HepG2 (cell line): ENCODE data around the gene CDC42BPG. TPM values are rescaled to one million over a fixed set of nuclear protein-coding genes. Genes with fewer than 3 reads are reported as not detected.

Experiments used
- AFF4 ChIP-seq: sonication (generic); formaldehyde crosslinking; IDR thresholded peaks from 2 replicates; pipeline ENCODE4 v1.4.0; 2020; ENCODE audit warnings: missing genetic modification reagents
- DNMT1 ChIP-seq: sonication (generic); formaldehyde crosslinking; IDR thresholded peaks from 2 replicates; pipeline ENCODE4 v1.5.1; 2020; ENCODE audit warnings: mild to moderate bottlenecking, missing genetic modification reagents
- HNF4A ChIP-seq: sonication (generic); formaldehyde crosslinking; IDR thresholded peaks from 2 replicates; pipeline ENCODE4 v1.4.0; 2020; ENCODE audit warnings: missing genetic modification reagents
- HNF4G ChIP-seq, 2 experiments: sonication (generic) in 1 of 2; formaldehyde crosslinking in 1 of 2; IDR thresholded peaks; 2 replicates each; pipeline versions ENCODE4 v1.4.0 to v1.6.1; 2011 to 2020; ENCODE audit warnings: borderline replicate concordance in 2 of 2, low read depth in 2 of 2, mild to moderate bottlenecking in 2 of 2, low read length in 1 of 2, missing genetic modification reagents in 1 of 2, moderate library complexity in 1 of 2
- ISX ChIP-seq: sonication (generic); formaldehyde crosslinking; conservative IDR thresholded peaks from 2 replicates; pipeline ENCODE4 v1.5.0; 2020; ENCODE audit warnings: missing genetic modification reagents
- PAX8 ChIP-seq: sonication (generic); formaldehyde crosslinking; IDR thresholded peaks from 2 replicates; pipeline ENCODE4 v1.8.0; 2022; ENCODE audit warnings: mild to moderate bottlenecking, missing genetic modification reagents, borderline replicate concordance
- RFXAP ChIP-seq: sonication (generic); formaldehyde crosslinking; IDR thresholded peaks from 2 replicates; pipeline ENCODE4 v1.4.0; 2020; ENCODE audit warnings: missing genetic modification reagents, borderline replicate concordance
- SKIL ChIP-seq: sonication (generic); formaldehyde crosslinking; IDR thresholded peaks from 2 replicates; pipeline ENCODE4 v1.8.0; 2022; ENCODE audit warnings: missing genetic modification reagents, mild to moderate bottlenecking, moderate library complexity, borderline replicate concordance
- TOPORS ChIP-seq: sonication (generic); formaldehyde crosslinking; IDR thresholded peaks from 2 replicates; pipeline ENCODE4 v1.8.0; 2023; ENCODE audit warnings: mild to moderate bottlenecking, missing genetic modification reagents
- ZMYM4 ChIP-seq: sonication (generic); formaldehyde crosslinking; IDR thresholded peaks from 2 replicates; pipeline ENCODE4 v1.8.1; 2023; ENCODE audit warnings: mild to moderate bottlenecking, missing genetic modification reagents
- ZNF17 ChIP-seq: sonication (generic); formaldehyde crosslinking; IDR thresholded peaks from 2 replicates; pipeline ENCODE4 v1.5.0; 2020; ENCODE audit warnings: mild to moderate bottlenecking, missing genetic modification reagents
- ZNF354B ChIP-seq: sonication (generic); formaldehyde crosslinking; IDR thresholded peaks from 2 replicates; pipeline ENCODE4 v1.8.0; 2022; ENCODE audit warnings: mild to moderate bottlenecking, missing genetic modification reagents
- ZNF577 ChIP-seq: sonication (generic); formaldehyde crosslinking; IDR thresholded peaks from 2 replicates; pipeline ENCODE4 v1.4.0; 2020; ENCODE audit warnings: mild to moderate bottlenecking, low read depth, missing genetic modification reagents, borderline replicate concordance
- ZNF816 ChIP-seq: sonication (generic); formaldehyde crosslinking; IDR thresholded peaks from 2 replicates; pipeline ENCODE4 v1.8.0; 2022; ENCODE audit warnings: missing genetic modification reagents, mild to moderate bottlenecking, borderline replicate concordance
- polyA plus RNA-seq, 8 experiments: library from polyadenylated mRNA; depleted of rRNA in 3 of 8; stranded (reverse) in 7 of 8; unstranded in 1 of 8; fragments of >200 nt; fragmentation: Illumina TruSeq in 4 of 8; extraction: Trizol in 4 of 8; gene quantifications; 2 replicates each; pipeline versions ENCODE4 v1.2.1 to v1.2.3, GENCODE V29; 2011 to 2016; ENCODE audit warnings: low read depth in 4 of 8, missing spikeins in 1 of 8, mixed read lengths in 1 of 8; ENCODE audit not compliant: insufficient read depth in 1 of 8
- total RNA-seq, 5 experiments: library from RNA; depleted of rRNA; stranded (reverse); fragments of >200 nt; fragmentation: Illumina TruSeq; extraction: Trizol; gene quantifications; 2 replicates each; pipeline ENCODE4 v1.2.3, GENCODE V29; 2016; ENCODE audit warnings: low read depth in 1 of 5
- TF ChIP-seq, protein P1 (sequence below): sonication (generic); formaldehyde crosslinking; IDR thresholded peaks from 2 replicates; pipeline ENCODE4 v1.8.1; 2023; ENCODE audit warnings: missing genetic modification reagents, inconsistent platforms, borderline replicate concordance
- TF ChIP-seq, protein P2 (sequence below): sonication (generic); formaldehyde crosslinking; conservative IDR thresholded peaks from 2 replicates; pipeline ENCODE4 v1.4.0; 2020; ENCODE audit warnings: missing genetic modification reagents
- TF ChIP-seq, protein P3 (sequence below): fragments of 450-650 bp; IDR thresholded peaks from 2 replicates; pipeline ENCODE4 v1.6.1; 2017; ENCODE audit warnings: mild to moderate bottlenecking

Gene CDC42BPG
- total and polyA plus RNA-seq, 2 of the 13 experiments (the other 11 are each of a cell fraction or from before 2014, with no cell fraction given), result 0.55 to 1.4 TPM

DNA sequence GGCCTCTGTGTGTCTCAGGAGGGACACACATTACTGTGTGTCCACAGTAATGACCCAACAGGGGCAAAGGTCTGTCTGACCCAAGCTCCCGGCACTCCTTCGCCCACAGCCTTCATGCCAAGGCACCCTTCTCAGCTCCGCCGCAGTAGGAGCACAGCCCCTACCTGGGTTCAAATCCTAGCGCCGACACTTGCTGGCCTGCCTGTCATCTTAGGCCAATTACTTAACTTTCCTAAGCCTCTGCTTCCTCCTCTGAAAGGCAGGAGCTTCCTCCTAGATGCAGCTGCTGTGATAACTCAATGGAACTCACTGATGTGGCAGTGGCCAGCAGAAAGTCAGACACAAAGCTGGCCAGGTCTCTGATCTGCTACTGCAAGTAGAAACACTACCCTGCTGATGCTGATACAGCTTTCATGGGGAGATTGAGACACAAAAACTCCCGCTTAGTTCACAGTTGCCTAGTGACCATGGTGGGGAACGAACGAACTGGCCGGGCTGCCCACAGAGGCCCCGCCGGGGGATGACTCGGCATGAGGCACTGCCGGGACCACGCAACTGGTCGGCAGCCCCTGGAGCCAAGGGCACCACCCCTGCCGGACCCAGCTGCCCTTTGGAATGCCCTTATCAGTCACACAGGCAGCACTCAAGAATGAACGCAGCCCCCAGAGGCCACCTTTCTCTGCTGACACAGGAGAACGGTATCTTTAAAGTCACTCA, 25.9 kb upstream of the CDC42BPG start (continued):
- TF ChIP-seq ZNF17 (CRISPR knock-in tag) (no peak), AFF4 (CRISPR knock-in tag) (no peak), RFXAP (CRISPR knock-in tag) (peak; percentile 69; the same call in 1 of the 2 replicates), TOPORS (CRISPR knock-in tag) (0 out of 2 replicates have a peak, but pooled peaks have one; percentile 29), ISX (CRISPR knock-in tag) (no peak), DNMT1 (CRISPR knock-in tag) (no peak), ZNF816 (no peak), PAX8 (CRISPR knock-in tag) (no peak), ZMYM4 (no peak), SKIL (CRISPR knock-in tag) (no peak), HNF4G (IDR thresholded peaks at IDR 0.05; ENCODE audit: borderline replicate concordance, low read depth, low read length) (peak; percentile 73; the same call in 1 of the 2 replicates), HNF4G (CRISPR knock-in tag; IDR thresholded peaks at IDR 0.05; ENCODE audit: borderline replicate concordance, low read depth) (peak; percentile 56; the same call in 1 of the 2 replicates), ZNF577 (no peak), ZNF354B (CRISPR knock-in tag) (peak; percentile 38; the same call in 1 of the 2 replicates), HNF4A (CRISPR knock-in tag) (peak; percentile 89)
- TF ChIP-seq, protein P1, sequence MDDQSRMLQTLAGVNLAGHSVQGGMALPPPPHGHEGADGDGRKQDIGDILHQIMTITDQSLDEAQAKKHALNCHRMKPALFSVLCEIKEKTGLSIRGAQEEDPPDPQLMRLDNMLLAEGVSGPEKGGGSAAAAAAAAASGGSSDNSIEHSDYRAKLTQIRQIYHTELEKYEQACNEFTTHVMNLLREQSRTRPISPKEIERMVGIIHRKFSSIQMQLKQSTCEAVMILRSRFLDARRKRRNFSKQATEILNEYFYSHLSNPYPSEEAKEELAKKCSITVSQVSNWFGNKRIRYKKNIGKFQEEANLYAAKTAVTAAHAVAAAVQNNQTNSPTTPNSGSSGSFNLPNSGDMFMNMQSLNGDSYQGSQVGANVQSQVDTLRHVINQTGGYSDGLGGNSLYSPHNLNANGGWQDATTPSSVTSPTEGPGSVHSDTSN (CRISPR knock-in tag), result no peak
- TF ChIP-seq, protein P2, sequence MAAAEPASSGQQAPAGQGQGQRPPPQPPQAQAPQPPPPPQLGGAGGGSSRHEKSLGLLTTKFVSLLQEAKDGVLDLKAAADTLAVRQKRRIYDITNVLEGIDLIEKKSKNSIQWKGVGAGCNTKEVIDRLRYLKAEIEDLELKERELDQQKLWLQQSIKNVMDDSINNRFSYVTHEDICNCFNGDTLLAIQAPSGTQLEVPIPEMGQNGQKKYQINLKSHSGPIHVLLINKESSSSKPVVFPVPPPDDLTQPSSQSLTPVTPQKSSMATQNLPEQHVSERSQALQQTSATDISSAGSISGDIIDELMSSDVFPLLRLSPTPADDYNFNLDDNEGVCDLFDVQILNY (CRISPR knock-in tag), result no peak
- TF ChIP-seq, protein P3, sequence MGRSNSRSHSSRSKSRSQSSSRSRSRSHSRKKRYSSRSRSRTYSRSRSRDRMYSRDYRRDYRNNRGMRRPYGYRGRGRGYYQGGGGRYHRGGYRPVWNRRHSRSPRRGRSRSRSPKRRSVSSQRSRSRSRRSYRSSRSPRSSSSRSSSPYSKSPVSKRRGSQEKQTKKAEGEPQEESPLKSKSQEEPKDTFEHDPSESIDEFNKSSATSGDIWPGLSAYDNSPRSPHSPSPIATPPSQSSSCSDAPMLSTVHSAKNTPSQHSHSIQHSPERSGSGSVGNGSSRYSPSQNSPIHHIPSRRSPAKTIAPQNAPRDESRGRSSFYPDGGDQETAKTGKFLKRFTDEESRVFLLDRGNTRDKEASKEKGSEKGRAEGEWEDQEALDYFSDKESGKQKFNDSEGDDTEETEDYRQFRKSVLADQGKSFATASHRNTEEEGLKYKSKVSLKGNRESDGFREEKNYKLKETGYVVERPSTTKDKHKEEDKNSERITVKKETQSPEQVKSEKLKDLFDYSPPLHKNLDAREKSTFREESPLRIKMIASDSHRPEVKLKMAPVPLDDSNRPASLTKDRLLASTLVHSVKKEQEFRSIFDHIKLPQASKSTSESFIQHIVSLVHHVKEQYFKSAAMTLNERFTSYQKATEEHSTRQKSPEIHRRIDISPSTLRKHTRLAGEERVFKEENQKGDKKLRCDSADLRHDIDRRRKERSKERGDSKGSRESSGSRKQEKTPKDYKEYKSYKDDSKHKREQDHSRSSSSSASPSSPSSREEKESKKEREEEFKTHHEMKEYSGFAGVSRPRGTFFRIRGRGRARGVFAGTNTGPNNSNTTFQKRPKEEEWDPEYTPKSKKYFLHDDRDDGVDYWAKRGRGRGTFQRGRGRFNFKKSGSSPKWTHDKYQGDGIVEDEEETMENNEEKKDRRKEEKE, result no peak
